Activated CD8-positive, alpha-beta memory T cell treated with anti-CD3 and anti-CD28 coated beads, Interleukin-2, amount 50 U/mL, for 48 hours (primary cell): ENCODE data around the gene CDC123.
"Not testable (repeated sequence)": the region's sequence is repeated elsewhere in the genome, so short reads cannot be mapped to it uniquely, and the experiment has no call there.

Experiments
- DNase-seq: peaks from one replicate; pipeline ENCODE4 v3.0.0-alpha.2; 2020

Gene CDC123

GRCh38 chr10:12195603-12196506 lies at the start of gene CDC123, which contains the start of gene NUDT5:
CDC123 (plus strand) TSS chr10:12196188; CDS start chr10:12196246, 58 bp downstream.
NUDT5 (minus strand) TSS chr10:12195891; CDS start chr10:12186291, 9,600 bp downstream.
- peak; percentile 92 for DNase-seq

GRCh38 chr10:12150163-12150562 lies 45.8 kb upstream of the CDC123 start:
- no peak for DNase-seq

- DNase-seq: no peak
Measured at GRCh38 chr10:12154516-12154915, 41.5 kb upstream of the CDC123 start.

- no peak for DNase-seq
Measured at GRCh38 chr10:12156367-12157123, 39.4 kb upstream of the CDC123 start.

GRCh38 chr10:12158111-12158510 lies 37.9 kb upstream of the CDC123 start:
- no peak for DNase-seq

- DNase-seq: no peak
Measured at GRCh38 chr10:12160664-12161063, 35.3 kb upstream of the CDC123 start.

GRCh38 chr10:12162927-12163326 lies 33.1 kb upstream of the CDC123 start:
- no peak for DNase-seq

GRCh38 chr10:12164085-12164484 lies 31.9 kb upstream of the CDC123 start:
- DNase-seq: no peak

GRCh38 chr10:12165036-12165435 lies 31.0 kb upstream of the CDC123 start:
- DNase-seq: no peak

- DNase-seq: no peak
Measured at GRCh38 chr10:12165999-12166775, 29.8 kb upstream of the CDC123 start.

- DNase-seq: not testable (repeated sequence)
Measured at GRCh38 chr10:12171512-12171911, 24.5 kb upstream of the CDC123 start.

GRCh38 chr10:12177642-12178041 lies 18.3 kb upstream of the CDC123 start:
- DNase-seq: no peak

GRCh38 chr10:12179606-12180170 lies 16.3 kb upstream of the CDC123 start:
- no peak for DNase-seq

- DNase-seq: no peak
Measured at GRCh38 chr10:12180221-12180974, 15.6 kb upstream of the CDC123 start.

GRCh38 chr10:12181065-12181775 lies 14.8 kb upstream of the CDC123 start:
- peak; percentile 80 for DNase-seq

- DNase-seq: no peak
Measured at GRCh38 chr10:12184165-12184564, 11.8 kb upstream of the CDC123 start.

- no peak for DNase-seq
Measured at GRCh38 chr10:12186323-12186722, 9.7 kb upstream of the CDC123 start.

GRCh38 chr10:12187321-12187905 lies 8.6 kb upstream of the CDC123 start:
- no peak for DNase-seq

GRCh38 chr10:12188656-12189055 lies 7.3 kb upstream of the CDC123 start:
- no peak for DNase-seq

GRCh38 chr10:12189426-12189825 lies 6.6 kb upstream of the CDC123 start:
- no peak for DNase-seq

- DNase-seq: no peak
Measured at GRCh38 chr10:12191715-12192114, 4.3 kb upstream of the CDC123 start.
